Retina (tissue), 1 donor: Measurements from ENCODE around the gene CTBP2.
"Not testable (repeated sequence)": the region's sequence is repeated elsewhere in the genome, so short reads cannot be mapped to it uniquely, and the experiment has no call there.

Source experiments
- DNase-seq: peaks from one replicate; pipeline ENCODE4 v3.0.0-alpha.2; 2016

The CTBP2 gene

GRCh38 chr10:124990671-124991625 is 169.4 kb downstream of the CTBP2 start:
- no peak for DNase-seq

GRCh38 chr10:124989526-124989925 is 170.8 kb downstream of the CTBP2 start:
- no peak for DNase-seq

GRCh38 chr10:124988753-124989152 is 171.6 kb downstream of the CTBP2 start:
- DNase-seq, result not testable (repeated sequence)

GRCh38 chr10:124987788-124988187 is 172.6 kb downstream of the CTBP2 start:
- no peak for DNase-seq

- DNase-seq, result no peak
Measured at GRCh38 chr10:124985162-124985561, 175.2 kb downstream of the CTBP2 start.

GRCh38 chr10:124984376-124984775 is 176.0 kb downstream of the CTBP2 start:
- no peak for DNase-seq

- DNase-seq, result no peak
Measured at GRCh38 chr10:124983321-124983720, 177.0 kb downstream of the CTBP2 start.

GRCh38 chr10:124978376-124978725 is 182.0 kb downstream of the CTBP2 start:
- DNase-seq, result no peak

GRCh38 chr10:124977648-124978375 is 182.6 kb downstream of the CTBP2 start:
- DNase-seq, result no peak

- DNase-seq, result no peak
Measured at GRCh38 chr10:124977161-124977560, 183.2 kb downstream of the CTBP2 start.

- no peak for DNase-seq
Measured at GRCh38 chr10:124975977-124976514, 184.3 kb downstream of the CTBP2 start.

- no peak for DNase-seq
Measured at GRCh38 chr10:124974131-124974530, 186.2 kb downstream of the CTBP2 start.

- DNase-seq, result no peak
Measured at GRCh38 chr10:124972637-124973036, 187.7 kb downstream of the CTBP2 start.

- no peak for DNase-seq
Measured at GRCh38 chr10:124971276-124971675, 189.1 kb downstream of the CTBP2 start.

- DNase-seq, result no peak
Measured at GRCh38 chr10:124967255-124967654, 193.1 kb downstream of the CTBP2 start.

GRCh38 chr10:124966008-124966407 is 194.4 kb downstream of the CTBP2 start:
- DNase-seq, result no peak

- no peak for DNase-seq
Measured at GRCh38 chr10:124963866-124964720, 196.3 kb downstream of the CTBP2 start.

- no peak for DNase-seq
Measured at GRCh38 chr10:124962421-124962820, 197.9 kb downstream of the CTBP2 start.

- no peak for DNase-seq
Measured at GRCh38 chr10:124961248-124961570, 199.2 kb downstream of the CTBP2 start.

- DNase-seq, result no peak
Measured at GRCh38 chr10:124959564-124959963, 200.8 kb downstream of the CTBP2 start.

- no peak for DNase-seq
Measured at GRCh38 chr10:124957404-124957947, 202.9 kb downstream of the CTBP2 start.

GRCh38 chr10:124956764-124957163 is 203.6 kb downstream of the CTBP2 start:
- no peak for DNase-seq

GRCh38 chr10:124955868-124956267 is 204.5 kb downstream of the CTBP2 start:
- no peak for DNase-seq
